Testis (tissue), 3 donors: ENCODE data around the gene PLB1. TPM values are rescaled to one million over a fixed set of nuclear protein-coding genes. Genes with fewer than 3 reads are reported as not detected.
A peak's percentile ranks its signal among the peaks of the same experiment; 100 is the strongest.

Experiments
- DNase-seq: peaks from one replicate; pipeline ENCODE4 v3.0.0-alpha.2; 2019
- H3K27ac ChIP-seq, 2 donors: fragments of 200-600 bp; sonication (generic); one replicate each; pipeline ENCODE4 v1.5.1; 2019
- H3K27me3 ChIP-seq: fragments of 200-600 bp; sonication (generic); one replicate; pipeline ENCODE4 v1.5.1; 2019
- H3K36me3 ChIP-seq: fragments of 200-600 bp; sonication (generic); one replicate; pipeline ENCODE4 v1.5.1; 2017; ENCODE audit warnings: low read depth; ENCODE audit errors: missing control alignments
- H3K4me1 ChIP-seq: fragments of 200-600 bp; sonication (generic); one replicate; pipeline ENCODE4 v1.5.1; 2019
- H3K4me3 ChIP-seq, 2 donors: fragments of 200-600 bp; sonication (generic); one replicate each; pipeline ENCODE4 v1.5.1; 2017 to 2019
- H3K9me3 ChIP-seq: fragments of 200-600 bp; sonication (generic); one replicate; pipeline ENCODE4 v1.5.1; 2017
- POLR2A ChIP-seq: fragments of 450-650 bp; IDR thresholded peaks from one replicate; pipeline ENCODE4 v1.6.1; 2017; ENCODE audit warnings: antibody characterized with exemption, mild to moderate bottlenecking, moderate library complexity
- WGBS, 2 donors: methylation state at CpG; one replicate each; pipeline ENCODE4 v1.1.5; 2018; 5-methylcytosine and 5-hydroxymethylcytosine counted together
- intact Hi-C: fragments of 100-400 bp; cut with DNase I; formaldehyde crosslinking; loops from one replicate; pipeline ENCODE4 v1.15.1; 2023; ENCODE audit warnings: low total_unique reads
- polyA plus RNA-seq: library from polyadenylated mRNA; stranded (reverse); fragments of 350-450 nt; fragmentation: Illumina TruSeq; extraction: RNeasy Lipid Tissue Mini Kit (QIAGEN cat#74804); gene quantifications from one replicate; pipeline ENCODE4 v1.2.3, GENCODE V29; 2014; ENCODE audit warnings: low read depth, low replicate concordance; ENCODE audit not compliant: insufficient read depth
- total RNA-seq, 2 donors: library from RNA; depleted of rRNA; stranded (reverse); fragments of >200 nt; gene quantifications; one replicate each; pipeline ENCODE4 v1.2.3, GENCODE V29; 2016
- TF ChIP-seq, protein P1 (sequence below), 3 experiments: fragments of 450-650 bp in 2 of 3; fragments of 200-600 bp in 1 of 3; sonication (generic) in 1 of 3; IDR thresholded peaks; one replicate each; pipeline ENCODE4 v1.5.1; 2016 to 2019; ENCODE audit warnings: antibody characterized with exemption in 3 of 3, mild to moderate bottlenecking in 2 of 3, moderate library complexity in 1 of 3

Gene PLB1
- total and polyA plus RNA-seq, 3 donors from 2014 or later = 7.6 to 10.9 (median 10.4) TPM

- Histone ChIP-seq H3K27me3 (no peaks in the 10 kb centered on the region), H3K9me3 (no peaks in the 10 kb centered on the region), H3K4me3 (no peak overlapping the region), H3K4me1 (no peaks in the 10 kb centered on the region), H3K27ac (no peak overlapping the region), H3K36me3 (no peaks in the 10 kb centered on the region)
- TF ChIP-seq, protein P1, sequence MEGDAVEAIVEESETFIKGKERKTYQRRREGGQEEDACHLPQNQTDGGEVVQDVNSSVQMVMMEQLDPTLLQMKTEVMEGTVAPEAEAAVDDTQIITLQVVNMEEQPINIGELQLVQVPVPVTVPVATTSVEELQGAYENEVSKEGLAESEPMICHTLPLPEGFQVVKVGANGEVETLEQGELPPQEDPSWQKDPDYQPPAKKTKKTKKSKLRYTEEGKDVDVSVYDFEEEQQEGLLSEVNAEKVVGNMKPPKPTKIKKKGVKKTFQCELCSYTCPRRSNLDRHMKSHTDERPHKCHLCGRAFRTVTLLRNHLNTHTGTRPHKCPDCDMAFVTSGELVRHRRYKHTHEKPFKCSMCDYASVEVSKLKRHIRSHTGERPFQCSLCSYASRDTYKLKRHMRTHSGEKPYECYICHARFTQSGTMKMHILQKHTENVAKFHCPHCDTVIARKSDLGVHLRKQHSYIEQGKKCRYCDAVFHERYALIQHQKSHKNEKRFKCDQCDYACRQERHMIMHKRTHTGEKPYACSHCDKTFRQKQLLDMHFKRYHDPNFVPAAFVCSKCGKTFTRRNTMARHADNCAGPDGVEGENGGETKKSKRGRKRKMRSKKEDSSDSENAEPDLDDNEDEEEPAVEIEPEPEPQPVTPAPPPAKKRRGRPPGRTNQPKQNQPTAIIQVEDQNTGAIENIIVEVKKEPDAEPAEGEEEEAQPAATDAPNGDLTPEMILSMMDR (IDR thresholded peaks at IDR 0.05) = no peak
- TF ChIP-seq POLR2A = no peak
- WGBS, 2 donors = 100% methylated on average over 3 to 4 of the region's 4 CpGs
- intact Hi-C loops = no loop called here
- no peak for DNase-seq
These were observed 68.5 kb downstream of the PLB1 start for GRCh38 chr2:28564346-28564745.

- no peak for DNase-seq
- no peaks in the 10 kb centered on the region for H3K27me3 ChIP-seq
- no peaks in the 10 kb centered on the region for H3K9me3 ChIP-seq
- TF ChIP-seq, protein P1 (IDR thresholded peaks at IDR 0.05) = no peak
- no peak for TF ChIP-seq POLR2A
- WGBS, 2 donors = 92 to 95% methylated on average over 4 of the region's 4 CpGs
- intact Hi-C loops = no loop called here
- H3K4me1 ChIP-seq = no peaks in the 10 kb centered on the region
- no peaks in the 10 kb centered on the region for H3K36me3 ChIP-seq
- no peak overlapping the region for H3K4me3 ChIP-seq
- no peak overlapping the region for H3K27ac ChIP-seq
These were observed 69.2 kb downstream of the PLB1 start for GRCh38 chr2:28565033-28565432.

DNA sequence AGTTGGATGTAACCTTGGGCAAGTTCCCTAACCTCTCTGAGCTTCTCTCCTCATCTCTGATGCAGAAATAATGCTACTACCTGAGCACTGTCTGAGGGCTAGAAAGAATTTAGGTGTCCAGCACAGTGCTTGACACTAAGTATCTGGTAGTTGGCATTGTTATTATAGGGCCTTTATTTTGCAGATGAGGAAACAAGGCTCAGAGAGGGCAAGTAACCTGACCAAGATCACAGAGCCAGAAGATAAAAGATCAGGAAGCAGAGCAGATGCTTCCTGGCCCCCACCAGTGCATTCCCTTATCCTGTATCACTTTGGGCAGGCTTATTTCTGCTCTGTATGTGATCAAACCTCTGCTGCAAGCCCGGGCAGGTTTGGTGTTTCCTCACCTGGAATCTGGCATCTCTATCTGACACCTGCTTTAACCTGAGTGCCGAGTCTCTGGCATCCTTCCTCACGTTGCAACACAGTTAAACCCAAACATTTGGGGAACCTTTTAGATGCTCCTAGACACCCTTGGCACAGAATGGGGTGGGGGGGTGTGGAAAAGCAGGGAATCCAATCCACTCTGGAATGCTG lies 69.9 kb downstream of the PLB1 start:
- no peak for TF ChIP-seq POLR2A
- TF ChIP-seq, protein P1 (IDR thresholded peaks at IDR 0.05) = no peak
- Histone ChIP-seq H3K4me1 (no peaks in the 10 kb centered on the region), H3K36me3 (no peaks in the 10 kb centered on the region), H3K9me3 (no peaks in the 10 kb centered on the region), H3K4me3 (no peak overlapping the region), H3K27ac (no peak overlapping the region), H3K27me3 (no peaks in the 10 kb centered on the region)
- intact Hi-C loops = no loop called here
- 43 to 59% methylated on average over 3 of the region's 3 CpGs for WGBS, 2 donors
- no peak for DNase-seq

GRCh38 chr2:28566521-28567041 lies 70.7 kb downstream of the PLB1 start:
- H3K36me3 ChIP-seq = no peaks in the 10 kb centered on the region
- H3K27ac ChIP-seq = peak overlapping the region; percentile 54 to 56
- H3K4me1 ChIP-seq = no peaks in the 10 kb centered on the region
- TF ChIP-seq, protein P1 (IDR thresholded peaks at IDR 0.05) = peak; percentile 99 to 100 (median 100)
- no peak for TF ChIP-seq POLR2A
- 0 to 1% methylated on average over 27 to 38 of the region's 38 CpGs for WGBS, 2 donors
- intact Hi-C loops = no loop called here
- H3K9me3 ChIP-seq = no peaks in the 10 kb centered on the region
- H3K4me3 ChIP-seq = peak overlapping the region; percentile 68 to 75
- DNase-seq = peak; percentile 88
- H3K27me3 ChIP-seq = no peaks in the 10 kb centered on the region

GRCh38 chr2:28567061-28567471 lies 71.2 kb downstream of the PLB1 start:
- H3K27ac ChIP-seq = peak overlapping the region; percentile 54 to 56
- no peaks in the 10 kb centered on the region for H3K9me3 ChIP-seq
- intact Hi-C loops = no loop called here
- H3K4me1 ChIP-seq = no peaks in the 10 kb centered on the region
- H3K4me3 ChIP-seq = peak overlapping the region; percentile 68 to 75
- no peaks in the 10 kb centered on the region for H3K27me3 ChIP-seq
- no peaks in the 10 kb centered on the region for H3K36me3 ChIP-seq
- DNase-seq = peak; percentile 41
- TF ChIP-seq POLR2A = no peak
- TF ChIP-seq, protein P1 (IDR thresholded peaks at IDR 0.05) = no peak
- 0 to 3% methylated on average over 14 of the region's 14 CpGs for WGBS, 2 donors
